ENCODE results near the gene DLL4. TPM values are rescaled to one million over a fixed set of nuclear protein-coding genes. Genes with fewer than 3 reads are reported as not detected.

The DLL4 gene
- total and polyA plus RNA-seq, 2 donors (not counting 1 experiment from before 2014, with no cell fraction given): 0.07 to 0.30 TPM

DNA sequence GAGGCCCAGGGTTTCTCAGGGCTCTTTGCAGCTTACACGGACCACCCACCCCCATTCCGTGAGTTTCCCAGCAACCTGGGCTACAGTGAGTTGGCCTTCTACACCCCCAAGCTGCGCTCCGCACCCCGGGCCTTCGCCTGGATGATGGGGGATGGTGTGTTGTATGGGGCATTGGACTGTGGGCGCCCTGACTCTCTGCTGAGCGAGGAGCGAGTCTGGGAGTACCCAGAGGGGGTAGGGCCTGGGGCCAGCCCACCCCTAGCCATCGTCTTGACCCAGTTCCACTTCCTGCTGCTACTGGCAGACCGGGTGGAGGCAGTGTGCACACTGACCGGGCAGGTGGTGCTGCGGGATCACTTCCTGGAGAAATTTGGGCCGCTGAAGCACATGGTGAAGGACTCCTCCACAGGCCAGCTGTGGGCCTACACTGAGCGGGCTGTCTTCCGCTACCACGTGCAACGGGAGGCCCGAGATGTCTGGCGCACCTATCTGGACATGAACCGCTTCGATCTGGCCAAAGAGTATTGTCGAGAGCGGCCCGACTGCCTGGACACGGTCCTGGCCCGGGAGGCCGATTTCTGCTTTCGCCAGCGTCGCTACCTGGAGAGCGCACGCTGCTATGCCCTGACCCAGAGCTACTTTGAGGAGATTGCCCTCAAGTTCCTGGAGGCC lies 29.5 kb upstream of the DLL4 start:
- CTCF ChIA-PET: interaction anchor here (1.0 to 1.3 kb wide), 2 partner anchors 41 to 286 kb away, joined by 3 to 4 read pairs; no protein-coding TSS in a partner anchor
- ATAC-seq (ENCODE audit: low read depth) (no peak), DNase-seq (no peak)
- intact Hi-C loops (cut with micrococcal nuclease): loop anchor here (5.0 to 10.0 kb wide), 4 partner anchors 515 to 995 kb away; partner anchors contain the start of genes MGA, RTF1 and SPTBN5
- Histone ChIP-seq H3K4me1 (ENCODE audit: control insufficient read depth in 2 of 2, insufficient read depth in 2 of 2, low read length in 2 of 2) (peaks cover 25 to 37% of the 10 kb centered on the region in 2 donors), H2AFZ (ENCODE audit: insufficient read depth, low read depth, low read length, poor library complexity, severe bottlenecking) (no peak overlapping the region), H3K36me3 (replicated peaks in 1 of 2; ENCODE audit: control extremely low read depth in 1 of 2, control insufficient read depth in 1 of 2, extremely low read depth in 1 of 2, insufficient read depth in 2 of 2, low read length in 1 of 2) (peaks cover 2 to 47% of the 10 kb centered on the region in 2 experiments), H3K27ac (ENCODE audit: low read length in 2 of 2) (no peak overlapping the region), H3K9ac (ENCODE audit: low read length) (no peak overlapping the region), H3K4me3 (ENCODE audit: control extremely low read depth in 1 of 5, extremely low read depth in 1 of 5, insufficient read depth in 1 of 5, low read depth in 2 of 5, low read length in 4 of 5) (no peak overlapping the region), H3K27me3 (replicated peaks in 1 of 4; ENCODE audit: control extremely low read depth in 1 of 4, control insufficient read depth in 3 of 4, insufficient read depth in 4 of 4, low read length in 3 of 4) (no peaks in the 10 kb centered on the region), H3K79me2 (ENCODE audit: control insufficient read depth, insufficient read depth, low read length) (peaks cover 36% of the 10 kb centered on the region), H3K4me2 (replicated peaks; ENCODE audit: low read depth, low read length, poor library complexity, severe bottlenecking) (no peak overlapping the region), H4K20me1 (ENCODE audit: control insufficient read depth, insufficient read depth, low read length, poor library complexity, severe bottlenecking) (peaks cover 30% of the 10 kb centered on the region), H3K9me3 (ENCODE audit: control extremely low read depth in 1 of 3, control insufficient read depth in 2 of 3, insufficient read depth in 1 of 3, low read length in 2 of 3) (no peaks in the 10 kb centered on the region)
- Mint-ChIP-seq H3K4me3 (no peak overlapping the region), H3K9me3 (ENCODE audit: insufficient read depth) (no peaks in the 10 kb centered on the region), H3K27ac (no peak overlapping the region), H3K27me3 (no peaks in the 10 kb centered on the region), H3K4me1 (peaks cover 38% of the 10 kb centered on the region)
- TF ChIP-seq EZH2 (IDR thresholded peaks at IDR 0.05; ENCODE audit: borderline replicate concordance, insufficient read depth, low read depth, low read length, poor library complexity, severe bottlenecking): no peak
- TF ChIP-seq CTCF (IDR thresholded peaks at IDR 0.05): no peak
- 97% methylated on average over 31 of the region's 33 CpGs for WGBS (ENCODE audit: insufficient coverage)
- POLR2A ChIA-PET: interaction anchor here (0.5 kb wide), 1 partner anchor 542 kb away, joined by 6 read pairs; no protein-coding TSS in a partner anchor
